Measurements from ENCODE around the gene TKTL2. TPM values are rescaled to one million over a fixed set of nuclear protein-coding genes. Genes with fewer than 3 reads are reported as not detected.

The TKTL2 gene
- total and polyA plus RNA-seq, 2 experiments from 2014 or later, result 0.07 TPM; not detected in 1

GRCh38 chr4:163462556-163462955, 11.0 kb downstream of the TKTL2 start:
- Histone ChIP-seq H3K36me3 (ENCODE audit: insufficient read depth) (no peaks in the 10 kb centered on the region), H3K9me2 (ENCODE audit: insufficient read depth) (no peaks in the 10 kb centered on the region), H3F3A (replicated peaks; ENCODE audit: low read depth) (no peaks in the 10 kb centered on the region), H3K4me2 (no peak overlapping the region), H3K27me3 (ENCODE audit: insufficient read depth) (no peaks in the 10 kb centered on the region), H2AFZ (no peak overlapping the region; the same call in 1 of the 2 replicates), H3K27ac (ENCODE audit: low read depth) (no peak overlapping the region), H3K4me3 (no peak overlapping the region), H4K20me1 (replicated peaks; ENCODE audit: insufficient read depth) (no peaks in the 10 kb centered on the region), H3K4me1 (ENCODE audit: insufficient read depth) (no peaks in the 10 kb centered on the region), H3K79me2 (replicated peaks; ENCODE audit: insufficient read depth) (no peaks in the 10 kb centered on the region)
- H3K36me3 Mint-ChIP-seq (ENCODE audit: low read depth), result no peaks in the 10 kb centered on the region
- no peaks in the 10 kb centered on the region for H3K27me3 Mint-ChIP-seq (ENCODE audit: insufficient read depth, low read depth, poor library complexity)
- DNase-seq (ENCODE audit: low spot score) (no peak), ATAC-seq (no peak)
- no peaks in the 10 kb centered on the region for H3K4me1 Mint-ChIP-seq
- H3K27ac Mint-ChIP-seq, result no peak overlapping the region
- H3K4me3 Mint-ChIP-seq, result no peak overlapping the region
- TF ChIP-seq EZH2 (IDR thresholded peaks at IDR 0.05; ENCODE audit: low read depth, unreplicated experiment) (no peak), CTCF (conservative IDR thresholded peaks at IDR 0.05; ENCODE audit: low read depth in 2 of 2) (no peak)
- H3K9me3 Mint-ChIP-seq, result no peaks in the 10 kb centered on the region

GRCh38 chr4:163448540-163449203, 24.9 kb downstream of the TKTL2 start:
- H3K4me2 ChIP-seq, result no peak overlapping the region
- no peaks in the 10 kb centered on the region for H3K4me1 Mint-ChIP-seq
- H3K4me3 ChIP-seq, result no peak overlapping the region
- no peak overlapping the region for H3K4me3 Mint-ChIP-seq
- ATAC-seq (no peak), DNase-seq (ENCODE audit: low spot score) (no peak)
- no peaks in the 10 kb centered on the region for H3K9me3 Mint-ChIP-seq
- no peaks in the 10 kb centered on the region for H3K36me3 Mint-ChIP-seq (ENCODE audit: low read depth)
- H3K27ac ChIP-seq (ENCODE audit: low read depth), result no peak overlapping the region
- H3K27me3 Mint-ChIP-seq (ENCODE audit: insufficient read depth, low read depth, poor library complexity), result no peaks in the 10 kb centered on the region
- no peaks in the 10 kb centered on the region for H3K4me1 ChIP-seq (ENCODE audit: insufficient read depth)
- H3K36me3 ChIP-seq (ENCODE audit: insufficient read depth), result no peaks in the 10 kb centered on the region
- H3K27me3 ChIP-seq (ENCODE audit: insufficient read depth), result no peaks in the 10 kb centered on the region
- no peaks in the 10 kb centered on the region for H3F3A ChIP-seq (replicated peaks; ENCODE audit: low read depth)
- H3K79me2 ChIP-seq (replicated peaks; ENCODE audit: insufficient read depth), result no peaks in the 10 kb centered on the region
- H2AFZ ChIP-seq, result peak overlapping the region; percentile 82
- no peaks in the 10 kb centered on the region for H4K20me1 ChIP-seq (replicated peaks; ENCODE audit: insufficient read depth)
- H3K9me2 ChIP-seq (ENCODE audit: insufficient read depth), result no peaks in the 10 kb centered on the region
- no peak overlapping the region for H3K27ac Mint-ChIP-seq
- TF ChIP-seq CREB1 (CRISPR knock-in tag; IDR thresholded peaks at IDR 0.05; ENCODE audit: low read depth), result no peak
- no peak for TF ChIP-seq ETS1 (IDR thresholded peaks at IDR 0.05)
- no peak for TF ChIP-seq EZH2phosphoT487 (IDR thresholded peaks at IDR 0.05; ENCODE audit: unreplicated experiment)
- TF ChIP-seq ZNF114 (CRISPR knock-in tag; IDR thresholded peaks at IDR 0.05), result no peak
- TF ChIP-seq ZNF462 (CRISPR knock-in tag; IDR thresholded peaks at IDR 0.05), result no peak
- TF ChIP-seq POLR2AphosphoS5 (IDR thresholded peaks at IDR 0.05; ENCODE audit: low read depth), result no peak
- TF ChIP-seq JUNB (IDR thresholded peaks at IDR 0.05; ENCODE audit: unreplicated experiment), result no peak
- TF ChIP-seq STAT1 (IDR thresholded peaks at IDR 0.05; ENCODE audit: unreplicated experiment), result no peak
- TF ChIP-seq ZNF331 (CRISPR knock-in tag; IDR thresholded peaks at IDR 0.05; ENCODE audit: low read depth), result no peak
- no peak for TF ChIP-seq EZH2 (IDR thresholded peaks at IDR 0.05; ENCODE audit: low read depth, unreplicated experiment)
- no peak for TF ChIP-seq NANOG (IDR thresholded peaks at IDR 0.05; ENCODE audit: borderline replicate concordance)
